K562 (cell line): ENCODE data around the gene ASCC1. TPM values are rescaled to one million over a fixed set of nuclear protein-coding genes. Genes with fewer than 3 reads are reported as not detected.

ENCODE experiments used
- ATAC-seq: fragments of 200-7000 bp; cut with Tn5 transposase; 3 replicates; pipeline ENCODE4 v1.9.1; 2020; ENCODE audit warnings: moderate library complexity
- BruUV-seq: library from RNA; stranded (reverse); fragments of 400-500 nt; replicated peaks from 2 replicates; lab custom pipeline; 2021; lab: Mats Ljungman, UMichigan
- CTCF ChIA-PET: fragments of 300-600 bp; formaldehyde crosslinking; extraction: SDS; loops from one replicate; lab custom pipeline; 2021; ENCODE audit warnings: low intra/inter-chr PET ratio; lab: Yijun Ruan, JAX
- POLR2A ChIA-PET: fragments of 300-600, 350-650 bp; sonication (Branson Sonifier 250); formaldehyde crosslinking; extraction: SDS; loops from one replicate; lab custom pipeline; 2021; ENCODE audit warnings: antibody characterized with exemption, inconsistent platforms; lab: Yijun Ruan, JAX
- DNase-seq, 4 experiments: peaks; one replicate each; pipeline versions ENCODE4 v3.0.0 to v3.0.0-alpha.2; 2011 to 2018; ENCODE audit warnings: low spot score in 3 of 4, mixed read lengths in 3 of 4; ENCODE audit errors: extremely low read depth in 1 of 4
- FAIRE-seq: peaks from 2 replicates; lab custom pipeline; 2011; peaks lifted over from hg19 to GRCh38; lab: Jason Lieb, UNC
- H2AFZ ChIP-seq: 2 replicates; pipeline ENCODE4 v1.6.0; 2011; ENCODE audit warnings: low read depth, low read length, control low read depth, inconsistent platforms
- H3K27ac ChIP-seq: fragments of 200-600 bp; 3 replicates; pipeline ENCODE4 v1.8.0; 2011; ENCODE audit warnings: low read depth, mild to moderate bottlenecking, control low read depth, inconsistent platforms, low read length, moderate library complexity, mixed read lengths; ENCODE audit errors: extremely low read depth
- H3K27me3 ChIP-seq, 2 experiments: fragments of 300-600 bp in 1 of 2; 2 replicates in 1 of 2; 3 replicates in 1 of 2; pipeline versions ENCODE4 v1.6.0 to v1.8.0; 2011; ENCODE audit warnings: inconsistent platforms in 2 of 2, low read length in 2 of 2, mild to moderate bottlenecking in 1 of 2, mixed read lengths in 1 of 2, moderate library complexity in 1 of 2; ENCODE audit not compliant: control insufficient read depth in 2 of 2, insufficient read depth in 2 of 2
- H3K36me3 ChIP-seq: fragments of 300-600 bp; 3 replicates; pipeline ENCODE4 v1.8.0; 2011; ENCODE audit warnings: mild to moderate bottlenecking, low read length, inconsistent platforms; ENCODE audit not compliant: control insufficient read depth, insufficient read depth
- H3K4me1 ChIP-seq, 2 experiments: fragments of 200-600 bp in 1 of 2; replicated peaks in 1 of 2; 2 replicates in 1 of 2; 3 replicates in 1 of 2; pipeline versions ENCODE4 v1.5.1 to v1.8.0; 2011; ENCODE audit warnings: inconsistent platforms in 2 of 2, low read length in 2 of 2, mild to moderate bottlenecking in 1 of 2, mixed read lengths in 1 of 2, moderate library complexity in 1 of 2; ENCODE audit not compliant: control insufficient read depth in 2 of 2, insufficient read depth in 2 of 2
- H3K4me2 ChIP-seq: 2 replicates; pipeline ENCODE4 v1.6.1; 2011; ENCODE audit warnings: low read length, control low read depth, inconsistent platforms, mixed read lengths; ENCODE audit not compliant: insufficient read depth
- H3K4me3 ChIP-seq: fragments of 200-600 bp; sonication (generic), shearing (Covaris generic); 2 replicates; pipeline ENCODE4 v1.5.1; 2016; ENCODE audit warnings: control low read depth, inconsistent platforms
- H3K79me2 ChIP-seq: fragments of 200-600 bp; 3 replicates; pipeline ENCODE4 v1.8.0; 2011; ENCODE audit warnings: low read length, inconsistent platforms; ENCODE audit not compliant: control insufficient read depth, insufficient read depth
- H3K9ac ChIP-seq, 2 experiments: 2 replicates each; pipeline versions ENCODE4 v1.6.0 to v1.6.1; 2011; ENCODE audit warnings: low read depth in 2 of 2, low read length in 2 of 2, control low read depth in 1 of 2, inconsistent platforms in 1 of 2, mild to moderate bottlenecking in 1 of 2, mixed read lengths in 1 of 2; ENCODE audit not compliant: insufficient read depth in 1 of 2
- H3K9me1 ChIP-seq: one replicate; pipeline ENCODE4 v1.6.0; 2011; ENCODE audit warnings: inconsistent platforms, mild to moderate bottlenecking, low read length, moderate library complexity; ENCODE audit not compliant: control insufficient read depth, insufficient read depth
- H3K9me3 ChIP-seq: replicated peaks from 2 replicates; pipeline ENCODE4 v1.5.1; 2011; ENCODE audit warnings: low read depth, low read length, inconsistent platforms; ENCODE audit not compliant: control insufficient read depth, insufficient read depth
- H4K20me1 ChIP-seq: replicated peaks from 2 replicates; pipeline ENCODE4 v1.6.1; 2011; ENCODE audit warnings: low read length, inconsistent platforms, mixed read lengths; ENCODE audit not compliant: control insufficient read depth, insufficient read depth
- ARID1B ChIP-seq: fragments of 450-650 bp; IDR thresholded peaks from 2 replicates; pipeline ENCODE4 v1.6.1; 2016; ENCODE audit warnings: antibody characterized with exemption, mild to moderate bottlenecking, inconsistent platforms
- EP300 ChIP-seq: IDR thresholded peaks from 2 replicates; pipeline ENCODE4 v1.6.1; 2012; ENCODE audit warnings: low read length, improper control_type of control experiment
- ESRRA ChIP-seq: fragments of 450-650 bp; IDR thresholded peaks from 2 replicates; pipeline ENCODE4 v1.6.1; 2014; ENCODE audit warnings: low read depth, mild to moderate bottlenecking, moderate library complexity, borderline replicate concordance
- GATAD2A ChIP-seq: fragments of 450-650 bp; IDR thresholded peaks from 2 replicates; pipeline ENCODE4 v1.6.1; 2017
- HES1 ChIP-seq: fragments of 450-650 bp; IDR thresholded peaks from 2 replicates; pipeline ENCODE4 v1.6.1; 2016; ENCODE audit warnings: low read depth, mild to moderate bottlenecking, moderate library complexity
- HMBOX1 ChIP-seq: sonication (generic); IDR thresholded peaks from 2 replicates; pipeline ENCODE4 v1.6.1; 2016
- ID3 ChIP-seq, 2 experiments: fragments of 250-450 bp in 1 of 2; fragments of 450-650 bp in 1 of 2; sonication (Bioruptor Pico) in 1 of 2; IDR thresholded peaks; 2 replicates each; pipeline versions ENCODE4 v1.6.1 to v1.8.0; 2016 to 2021; ENCODE audit warnings: mild to moderate bottlenecking in 2 of 2, moderate library complexity in 2 of 2, missing compliant biosample characterization in 1 of 2, missing genetic modification characterization in 1 of 2
- MAZ ChIP-seq, 2 experiments: fragments of 450-650 bp in 1 of 2; sonication (generic) in 1 of 2; formaldehyde crosslinking; IDR thresholded peaks in 1 of 2; conservative IDR thresholded peaks in 1 of 2; 2 replicates each; pipeline versions ENCODE4 v1.4.0 to v1.5.0; 2020; ENCODE audit warnings: mild to moderate bottlenecking in 1 of 2, missing genetic modification reagents in 1 of 2
- NFRKB ChIP-seq: fragments of 450-650 bp; IDR thresholded peaks from 2 replicates; pipeline ENCODE4 v1.6.1; 2016; ENCODE audit warnings: low read depth
- PML ChIP-seq: IDR thresholded peaks from 2 replicates; pipeline ENCODE4 v1.6.1; 2012; ENCODE audit warnings: low read length, inconsistent platforms
- RNF219 ChIP-seq: fragments of 250-450 bp; sonication (Bioruptor Pico); IDR thresholded peaks from 2 replicates; pipeline ENCODE4 v1.5.0; 2022; ENCODE audit warnings: mild to moderate bottlenecking
- SMARCA4 ChIP-seq: fragments of 450-650 bp; IDR thresholded peaks from 2 replicates; pipeline ENCODE4 v1.6.1; 2016
- SP1 ChIP-seq: sonication (generic); formaldehyde crosslinking; IDR thresholded peaks from 2 replicates; pipeline ENCODE4 v1.8.1; 2022; ENCODE audit warnings: mild to moderate bottlenecking, missing genetic modification reagents
- ZNF3 ChIP-seq: fragments of 250-450 bp; sonication (Bioruptor Pico); IDR thresholded peaks from 2 replicates; pipeline ENCODE4 v1.5.0; 2021; ENCODE audit warnings: mild to moderate bottlenecking, moderate library complexity
- ZNF395 ChIP-seq: fragments of 200-800 bp; sonication (Bioruptor generic); IDR thresholded peaks from 2 replicates; pipeline ENCODE4 v1.6.1; 2017; ENCODE audit warnings: missing genetic modification characterization, missing compliant biosample characterization
- WGBS: fragments of 100-300 bp; shearing (Covaris generic); methylation state at CpG from one replicate; pipeline ENCODE4 v1.1.6; 2016; ENCODE audit warnings: low coverage, mixed read lengths; ENCODE audit not compliant: insufficient coverage; ENCODE audit errors: missing lambda C conversion rate; 5-methylcytosine and 5-hydroxymethylcytosine counted together
- in situ Hi-C: fragments of 300-500 bp; cut with MboI; formaldehyde crosslinking; loops from 4 replicates; pipeline ENCODE4 v1.15.0; 2018; ENCODE audit warnings: inconsistent platforms, mixed read lengths
- intact Hi-C: fragments of 100-400 bp; cut with micrococcal nuclease; formaldehyde crosslinking; loops from 2 replicates; pipeline ENCODE4 v1.14.2; 2022
- polyA plus RNA-seq, 8 experiments: library from polyadenylated mRNA; depleted of rRNA in 4 of 8; stranded (reverse) in 5 of 8; unstranded in 3 of 8; fragments of >200 nt; fragmentation: Nextera tagmentation in 2 of 8; fragmentation: Illumina TruSeq in 1 of 8; extraction: Ambion mirVana in 2 of 8; extraction: Trizol in 1 of 8; gene quantifications; 2 replicates each; pipeline versions ENCODE4 v1.2.1 to v1.2.3, GENCODE V29; 2011 to 2014; ENCODE audit warnings: inconsistent platforms in 1 of 8, missing spikeins in 1 of 8
- total RNA-seq, 7 experiments: library from RNA; depleted of rRNA in 6 of 7; stranded (reverse); fragments of >200 nt in 6 of 7; fragmentation: Illumina TruSeq in 2 of 7; extraction: Trizol in 2 of 7; gene quantifications; 2 replicates each; pipeline versions ENCODE4 v1.2.1 to v1.2.3, GENCODE V29; 2011 to 2021; ENCODE audit warnings: low replicate concordance in 1 of 7

ASCC1 gene
- total and polyA plus RNA-seq, 9 of the 15 experiments (the other 6 are each of a cell fraction or from before 2014, with no cell fraction given) = 31.7 to 73.3 (median 52.8) TPM

- no peaks in the 10 kb centered on the region for H3K9me1 ChIP-seq
- H4K20me1 ChIP-seq = no peaks in the 10 kb centered on the region
- in situ Hi-C loops (no loop called here), intact Hi-C loops (no loop called here)
- peaks cover 17 to 26% of the 10 kb centered on the region in 2 experiments; a peak in 4 of 5 replicates for H3K4me1 ChIP-seq
- H3K9ac ChIP-seq = peak overlapping the region in 1 of 2 experiments; percentile 38; a peak in 2 of 4 replicates
- DNase-seq = peak in 1 of 4 experiments; percentile 27
- peak overlapping the region; percentile 51 for H3K27ac ChIP-seq
- peaks cover 17% of the 10 kb centered on the region for H3K36me3 ChIP-seq
- WGBS = 10% methylated on average over 1 of the region's 1 CpG
- no peak for ATAC-seq
- no peak for FAIRE-seq
- H3K4me3 ChIP-seq = no peak overlapping the region
- H3K4me2 ChIP-seq = peak overlapping the region; percentile 69
- no peaks in the 10 kb centered on the region for H3K9me3 ChIP-seq
- H3K79me2 ChIP-seq = peaks cover 65% of the 10 kb centered on the region
- H2AFZ ChIP-seq = 0 out of 2 replicates have a peak overlapping the region, but pooled peaks have one; percentile 3
- ChIA-PET CTCF (no interaction called here), POLR2A (interaction anchor here (0.6 to 9.2 kb wide), 7 partner anchors 11 to 119 kb away, joined by 3 to 70 read pairs (median 4); partner anchors contain the start of gene DDIT4)
- BruUV-seq = TSS peak; percentile 19
- H3K27me3 ChIP-seq = no peaks in the 10 kb centered on the region
- TF ChIP-seq HES1 (peak; percentile 30; the same call in 1 of the 2 replicates), SP1 (CRISPR knock-in tag) (0 out of 2 replicates have a peak, but pooled peaks have one; percentile 27), ZNF395 (no peak), GATAD2A (no peak), SMARCA4 (no peak), MAZ (CRISPR knock-in tag; conservative IDR thresholded peaks at IDR 0.05 in 1 of 2, IDR thresholded peaks at IDR 0.05 in 1 of 2) (peak in 1 of 2 experiments; percentile 46; a peak in 1 of 4 replicates), ARID1B (no peak), ZNF3 (CRISPR knock-in tag) (peak; percentile 96), HMBOX1 (peak; percentile 43; the same call in 1 of the 2 replicates), ID3 (CRISPR knock-in tag; IDR thresholded peaks at IDR 0.05) (no peak), ID3 (tag; IDR thresholded peaks at IDR 0.05) (peak; percentile 99), PML (0 out of 2 replicates have a peak, but pooled peaks have one; percentile 22), NFRKB (no peak), RNF219 (CRISPR knock-in tag) (no peak), ESRRA (peak; percentile 86), EP300 (no peak)
These were observed 2.2 kb upstream of the ASCC1 start for GRCh38 chr10:72218325-72218724.
